Stimulated activated CD4-positive, alpha-beta T cell treated with anti-CD3 and anti-CD28 coated beads, Interleukin-15, amount 100 ng/mL, for 24 hours (primary cell): ENCODE results near the gene DHRS7.
A peak's percentile ranks its signal among the peaks of the same experiment; 100 is the strongest.

Source experiments
- DNase-seq: peaks from one replicate; pipeline ENCODE4 v3.0.0-alpha.2; 2020

DHRS7 gene, protein sequence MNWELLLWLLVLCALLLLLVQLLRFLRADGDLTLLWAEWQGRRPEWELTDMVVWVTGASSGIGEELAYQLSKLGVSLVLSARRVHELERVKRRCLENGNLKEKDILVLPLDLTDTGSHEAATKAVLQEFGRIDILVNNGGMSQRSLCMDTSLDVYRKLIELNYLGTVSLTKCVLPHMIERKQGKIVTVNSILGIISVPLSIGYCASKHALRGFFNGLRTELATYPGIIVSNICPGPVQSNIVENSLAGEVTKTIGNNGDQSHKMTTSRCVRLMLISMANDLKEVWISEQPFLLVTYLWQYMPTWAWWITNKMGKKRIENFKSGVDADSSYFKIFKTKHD

DNA sequence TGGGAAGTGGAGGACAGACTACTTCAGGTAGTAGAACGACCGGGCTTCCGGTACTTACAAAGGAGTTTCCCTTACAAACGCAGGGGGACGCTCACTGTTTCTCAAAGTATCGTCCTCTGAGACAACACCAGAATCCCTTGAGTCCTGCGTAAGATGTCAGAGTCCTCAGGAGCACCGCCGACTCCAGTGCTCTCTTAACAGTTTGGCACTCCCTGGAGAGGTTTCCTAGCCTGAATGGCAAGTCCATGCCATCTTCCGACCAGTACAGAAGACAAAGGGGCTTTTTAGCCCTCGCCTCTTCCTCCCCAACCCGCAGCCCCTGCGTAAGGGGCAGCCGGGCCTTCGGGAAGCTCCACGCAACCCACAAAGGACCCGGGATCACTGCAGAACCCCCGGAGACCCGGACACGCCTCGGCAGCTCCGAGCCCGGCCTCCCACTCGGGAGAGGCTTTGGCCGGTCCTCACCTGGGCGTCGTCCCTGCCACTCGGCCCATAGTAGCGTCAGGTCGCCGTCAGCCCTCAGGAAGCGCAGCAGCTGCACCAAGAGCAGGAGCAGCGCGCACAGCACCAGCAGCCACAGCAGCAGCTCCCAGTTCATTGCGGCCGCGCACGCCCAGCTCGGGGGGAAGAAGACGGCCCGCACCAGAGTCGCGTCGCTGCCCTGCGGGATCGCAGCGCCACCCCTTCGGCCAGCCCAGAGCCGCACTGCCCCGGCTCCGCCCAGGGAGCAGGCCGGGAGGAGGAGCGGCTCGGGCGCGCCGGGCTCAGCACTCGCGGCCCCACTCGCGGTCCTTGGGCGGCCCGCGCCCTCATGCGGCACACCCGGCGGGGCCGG, at the start of gene DHRS7:
DHRS7 (minus strand) TSS at position 687 of the 835 bp plus-strand sequence; CDS start at position 598, 89 bp downstream.
- DNase-seq, result peak; percentile 83

DNA sequence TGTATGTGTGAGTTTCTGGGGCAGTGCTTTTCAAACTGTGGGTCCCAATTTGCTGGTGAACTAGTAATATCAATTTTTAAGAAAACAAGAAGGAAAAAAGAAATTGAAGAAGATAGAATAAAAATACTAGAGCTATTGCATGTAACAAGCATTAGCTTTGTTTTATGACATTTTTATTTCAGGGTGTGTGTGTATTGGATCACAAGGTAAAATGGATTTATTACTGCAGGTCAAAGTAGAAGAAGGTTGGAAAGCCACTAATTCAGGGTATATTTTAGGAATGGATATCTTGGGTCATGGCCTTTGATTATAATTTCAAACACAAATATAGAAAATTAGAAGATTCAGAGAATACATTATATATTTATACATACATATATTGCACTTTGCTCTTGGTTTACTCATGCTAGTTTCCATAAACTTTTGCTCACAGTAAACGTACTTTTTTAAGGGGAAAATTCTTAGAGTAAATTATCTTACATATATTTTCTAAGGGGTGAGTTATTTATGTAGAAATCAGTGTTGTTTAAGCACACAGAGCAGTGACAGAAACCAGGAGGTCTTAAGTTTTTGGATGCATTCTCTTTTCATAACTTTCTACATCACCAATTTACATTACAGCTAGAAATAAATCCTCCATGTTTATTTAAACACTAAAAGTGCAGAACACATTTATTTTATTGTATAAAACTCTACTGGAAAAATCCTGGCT, 49.4 kb upstream of the DHRS7 start:
- DNase-seq, result no peak

DNA sequence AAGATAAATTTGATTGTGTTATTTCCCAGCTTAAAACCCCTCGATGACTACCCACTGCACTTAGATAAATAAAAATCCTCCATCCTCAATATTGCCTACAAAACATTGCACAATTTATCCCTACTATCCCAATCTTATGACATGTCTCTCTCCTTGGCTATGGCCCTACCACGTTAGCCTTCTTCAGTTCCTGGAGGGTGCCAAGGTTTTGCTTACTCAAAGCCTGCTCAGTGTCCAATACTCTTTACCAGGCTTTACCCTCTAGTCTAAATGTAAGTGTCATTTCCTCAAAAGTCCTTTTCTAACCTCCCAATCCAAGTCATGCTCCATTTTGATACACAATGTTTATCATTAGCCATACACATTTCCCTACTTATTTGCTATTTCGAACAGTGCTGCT, 48.8 kb upstream of the DHRS7 start:
- no peak for DNase-seq

DNA sequence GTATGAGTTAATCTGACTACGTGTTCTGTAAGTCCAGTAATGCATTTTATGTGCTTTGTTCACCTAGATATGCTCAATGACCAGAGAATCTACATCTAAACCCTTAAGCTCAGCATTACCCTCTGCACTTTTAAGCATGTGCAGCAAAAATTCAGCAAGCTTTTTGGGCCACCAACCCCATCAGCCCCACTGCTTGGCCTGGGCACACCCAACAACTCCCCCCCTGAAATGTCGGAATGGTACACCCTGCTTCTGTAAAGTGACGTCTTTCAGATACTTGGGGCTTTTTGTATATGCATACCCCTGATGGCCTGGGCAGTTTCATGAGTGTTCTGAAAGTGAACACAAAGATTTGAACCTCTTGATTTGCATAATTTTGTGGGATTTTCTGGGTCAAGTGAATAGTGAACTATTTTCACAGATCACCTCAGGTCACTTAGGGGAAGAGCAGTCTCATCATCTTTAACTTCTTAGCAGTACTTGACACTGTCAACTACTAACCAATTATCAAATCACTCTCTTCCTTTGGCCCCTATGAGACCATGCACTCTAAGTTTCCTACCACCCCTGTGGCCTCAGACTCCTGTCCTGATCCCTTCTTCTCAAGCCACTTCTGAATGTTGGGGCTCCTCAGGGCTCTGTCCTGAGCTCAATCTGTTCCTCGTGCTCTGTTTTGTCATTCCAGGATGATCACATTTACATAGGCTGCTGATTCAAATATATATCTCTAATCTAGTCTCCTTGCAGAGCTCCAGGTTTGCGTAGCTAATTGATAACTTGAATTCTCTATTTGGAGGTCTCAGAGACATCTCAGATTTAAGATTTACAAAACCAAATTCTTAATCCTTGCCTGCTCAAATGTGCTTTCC, 47.5 kb upstream of the DHRS7 start:
- no peak for DNase-seq

DNA sequence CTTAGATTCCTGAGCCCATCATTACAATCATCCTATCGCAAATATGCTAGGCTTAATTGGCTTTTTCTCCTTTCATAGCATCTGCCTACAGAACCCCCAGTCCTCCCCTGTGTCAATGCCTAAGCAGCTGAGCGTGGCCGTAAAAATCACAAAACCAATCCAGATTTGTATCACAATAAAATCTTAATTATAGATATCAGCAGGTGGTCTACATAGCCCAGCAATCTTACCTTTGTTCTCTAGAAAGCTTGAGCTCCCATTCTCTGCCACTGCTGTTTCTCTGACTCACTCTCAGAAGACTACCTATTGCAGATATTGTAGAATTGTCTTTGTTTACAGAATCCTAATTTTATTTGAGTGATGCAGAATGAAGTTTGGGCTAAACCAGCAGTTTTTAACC, 46.0 kb upstream of the DHRS7 start:
- DNase-seq, result no peak

DNA sequence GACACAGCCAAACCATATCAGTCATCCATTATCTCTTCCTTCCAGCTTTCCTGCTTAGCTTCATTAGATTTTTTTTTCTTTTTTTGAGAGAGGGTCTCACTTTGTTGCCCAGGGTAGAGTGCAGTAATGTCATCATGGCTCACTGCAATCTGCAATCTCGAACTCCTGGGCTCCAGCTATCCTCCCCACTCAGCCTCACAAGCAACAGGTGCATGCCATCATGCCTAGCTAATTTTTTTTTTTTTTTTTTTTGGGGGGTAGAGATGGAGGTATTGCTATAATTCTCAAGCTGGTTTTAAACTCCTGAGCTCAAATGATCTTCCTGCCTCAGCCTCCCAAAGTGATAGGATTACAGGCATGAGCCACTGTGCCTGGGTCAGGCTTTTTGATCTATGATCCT, 45.5 kb upstream of the DHRS7 start:
- DNase-seq, result no peak

DNA sequence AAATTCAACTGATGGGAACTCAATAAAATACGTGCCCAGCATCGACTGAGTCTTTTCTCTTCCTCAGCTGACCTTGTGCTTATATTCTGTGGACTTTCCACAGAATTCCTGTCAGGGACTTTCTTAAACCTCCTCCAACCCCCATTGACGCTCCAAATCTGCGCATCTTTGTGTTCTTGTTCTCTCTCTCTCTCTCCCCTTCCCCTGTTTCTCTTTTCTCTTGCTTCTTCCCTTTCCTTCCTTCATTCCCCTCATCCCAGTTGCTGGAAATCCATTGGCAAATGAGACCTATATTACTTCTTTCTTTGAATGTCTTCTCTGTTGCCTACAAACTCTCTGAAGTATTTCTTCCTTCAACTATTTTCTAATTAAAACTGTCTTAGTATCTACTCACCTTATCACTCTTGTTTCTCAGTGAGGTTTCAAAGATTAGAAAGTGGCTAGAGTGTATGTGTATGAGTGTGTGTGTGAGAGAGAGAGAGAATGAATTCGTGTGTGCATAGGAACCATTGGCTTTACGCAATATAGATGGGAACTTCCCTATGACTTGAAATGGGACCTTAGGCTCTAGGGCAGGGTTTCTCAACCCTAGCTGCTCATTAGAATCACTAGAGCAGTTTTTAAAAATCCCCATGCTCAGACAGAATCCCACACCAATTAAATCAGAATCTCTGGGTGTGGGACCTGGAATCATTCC, 41.8 kb upstream of the DHRS7 start:
- DNase-seq, result no peak

DNA sequence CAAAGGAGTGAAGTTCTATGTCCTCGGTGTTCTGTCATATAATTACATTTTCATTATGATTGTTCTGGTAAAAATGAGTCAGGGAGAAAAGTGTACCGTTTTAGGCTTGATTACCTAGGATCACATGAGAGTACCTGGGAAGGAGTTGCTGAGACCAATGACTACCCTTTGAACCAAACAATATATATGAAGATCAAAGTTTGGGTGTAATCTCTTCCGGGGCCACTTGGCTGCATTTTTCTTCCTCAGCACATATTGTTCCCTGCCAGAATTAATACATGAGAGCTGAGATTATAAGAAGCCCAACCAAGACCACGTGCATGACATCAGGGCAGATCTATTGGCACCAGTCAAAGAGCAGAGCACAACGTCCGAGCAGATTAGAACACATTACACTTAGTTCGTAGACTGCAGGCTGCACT, 41.1 kb upstream of the DHRS7 start:
- no peak for DNase-seq

DNA sequence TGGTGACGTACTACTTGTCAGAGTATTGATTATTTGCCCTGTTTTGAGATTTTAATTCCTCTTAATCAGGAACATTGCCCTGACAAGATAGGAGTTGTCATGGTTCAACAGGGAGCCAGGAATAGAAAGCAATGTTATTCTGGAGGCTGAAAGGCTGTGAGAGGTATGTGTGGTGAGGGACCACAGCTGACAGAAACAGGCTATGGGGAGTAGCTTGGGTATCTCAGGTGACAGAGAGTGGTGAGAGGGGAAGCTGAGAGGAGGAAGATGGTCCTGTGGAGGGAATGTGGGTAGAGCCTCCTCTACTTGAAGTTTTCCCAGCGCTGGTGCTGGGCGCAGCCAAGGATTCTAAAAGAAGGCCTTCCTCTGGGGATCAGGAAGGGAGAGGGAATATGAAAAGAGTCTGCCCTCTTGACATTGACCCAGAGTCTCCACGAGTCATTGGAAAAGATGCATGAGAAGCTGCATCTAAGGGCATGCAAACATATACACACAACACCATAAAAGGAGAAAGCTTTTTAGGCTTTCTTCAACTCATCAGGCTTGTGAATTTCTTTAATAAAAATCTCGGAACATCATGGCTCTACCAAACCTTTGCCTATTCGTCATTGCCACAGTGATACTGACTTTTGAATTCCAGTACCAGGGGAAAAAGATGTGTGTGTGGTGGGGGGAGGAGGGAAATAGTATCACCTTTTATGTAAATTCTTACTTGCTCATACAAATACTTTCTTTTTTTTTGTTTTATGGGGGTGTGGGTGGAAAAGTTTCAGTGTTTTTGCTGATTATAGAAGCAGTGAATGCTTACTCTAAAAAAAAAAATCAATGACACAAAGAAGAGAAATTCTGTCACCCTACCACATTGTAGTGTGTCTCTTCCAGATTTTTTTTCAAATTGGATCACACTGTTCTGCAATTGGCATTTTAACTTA, 39.9 kb upstream of the DHRS7 start:
- DNase-seq, result no peak

DNA sequence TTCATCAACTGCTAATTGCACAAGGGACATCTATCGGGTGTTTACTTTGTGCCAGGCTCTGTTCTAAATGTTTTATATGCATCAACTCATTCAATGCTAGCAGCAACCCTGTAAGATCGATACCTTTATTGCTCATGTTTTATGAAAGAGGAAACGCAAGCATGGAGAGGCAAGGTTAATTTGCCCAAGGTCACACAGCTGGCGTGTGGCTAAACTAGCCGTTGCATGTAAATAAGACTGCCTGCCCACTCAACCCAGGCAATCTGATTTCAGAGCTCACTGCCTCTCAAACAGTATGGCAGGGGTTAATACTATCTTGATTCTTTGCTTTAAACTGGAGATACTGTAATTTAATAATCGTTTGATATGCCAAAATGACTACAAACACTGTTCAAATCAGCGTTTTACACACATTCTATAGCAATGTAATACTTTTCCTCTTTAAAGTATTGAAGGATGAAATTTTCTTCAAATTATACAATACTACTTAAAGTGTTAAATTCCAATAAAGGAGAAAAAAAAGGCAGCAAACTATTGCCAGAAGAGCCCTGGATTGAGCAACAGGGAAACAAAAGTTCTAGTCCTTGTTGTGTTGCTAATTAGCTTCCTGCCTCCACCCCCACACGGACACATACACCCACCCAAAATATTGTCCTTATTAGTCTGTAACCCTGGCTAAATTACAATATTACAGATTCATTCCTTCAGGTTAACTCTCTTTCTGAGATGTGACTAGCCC, 39.1 kb upstream of the DHRS7 start:
- DNase-seq, result no peak

DNA sequence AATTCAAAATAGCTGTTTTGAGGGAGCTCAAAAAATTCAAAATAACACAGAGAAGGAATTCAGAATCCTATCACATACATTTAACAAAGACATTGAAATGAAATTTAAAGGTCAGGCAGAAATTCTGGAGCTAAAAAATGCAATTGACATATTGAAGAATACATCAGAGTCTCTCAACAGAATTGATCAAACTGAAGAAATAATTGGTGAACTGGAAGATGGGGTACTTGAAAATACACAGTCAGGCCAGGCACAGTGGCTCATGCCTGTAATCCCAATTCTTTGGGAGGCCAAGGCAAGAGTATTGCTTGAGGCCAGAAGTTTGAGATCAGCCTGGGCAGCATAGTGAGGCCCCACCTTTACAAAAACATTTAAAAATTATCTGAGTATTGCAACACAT, 34.1 kb upstream of the DHRS7 start:
- no peak for DNase-seq

DNA sequence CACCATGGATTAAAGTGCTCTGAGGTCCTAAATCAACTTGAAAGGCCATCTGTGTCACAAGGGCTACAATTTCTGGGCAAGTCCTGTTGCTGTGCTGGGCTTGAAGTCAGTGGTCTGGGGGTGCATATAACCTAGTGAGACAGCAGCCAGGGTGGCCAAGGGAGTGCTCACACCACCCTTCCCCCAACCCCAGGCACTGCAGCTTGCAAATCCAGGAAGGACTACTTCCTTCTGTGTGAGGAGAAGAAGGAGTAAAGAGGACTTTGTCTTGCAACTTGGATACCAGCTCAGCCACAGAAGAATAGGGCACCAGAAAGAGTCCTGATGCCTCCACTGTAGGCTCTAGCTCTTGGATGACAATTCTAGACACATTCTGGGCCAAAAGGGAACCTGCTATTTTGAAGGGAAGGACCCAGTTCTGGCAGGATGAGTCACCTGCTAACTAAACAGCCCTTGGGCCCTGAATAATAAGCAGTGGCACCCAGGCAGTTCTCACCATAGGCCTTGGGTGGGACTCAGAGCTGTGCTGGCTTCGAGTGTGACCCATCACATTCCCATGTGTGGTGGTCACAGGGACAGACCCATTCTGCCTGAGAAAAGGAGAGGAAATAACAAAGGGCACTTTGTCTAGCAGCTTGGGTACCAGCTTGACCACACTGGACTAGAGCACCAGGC, 32.6 kb upstream of the DHRS7 start:
- no peak for DNase-seq

DNA sequence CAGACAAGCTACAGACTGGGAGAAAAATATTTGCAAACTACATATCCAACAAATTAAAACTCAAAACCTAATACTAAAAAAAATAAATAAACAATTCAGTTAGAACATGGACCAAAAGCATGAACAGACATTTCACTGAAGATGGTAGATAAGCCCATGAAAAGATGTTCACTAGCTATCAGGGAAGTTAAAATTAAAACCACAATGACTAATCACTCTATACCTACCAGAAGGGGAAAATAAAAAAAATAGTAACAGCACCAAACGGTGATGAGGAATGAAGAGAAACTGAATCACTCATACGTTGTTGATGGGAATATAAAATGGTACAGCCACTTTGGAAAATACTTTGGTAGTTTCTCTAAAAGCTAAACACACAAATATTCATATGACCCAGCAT, 31.1 kb upstream of the DHRS7 start:
- no peak for DNase-seq

DNA sequence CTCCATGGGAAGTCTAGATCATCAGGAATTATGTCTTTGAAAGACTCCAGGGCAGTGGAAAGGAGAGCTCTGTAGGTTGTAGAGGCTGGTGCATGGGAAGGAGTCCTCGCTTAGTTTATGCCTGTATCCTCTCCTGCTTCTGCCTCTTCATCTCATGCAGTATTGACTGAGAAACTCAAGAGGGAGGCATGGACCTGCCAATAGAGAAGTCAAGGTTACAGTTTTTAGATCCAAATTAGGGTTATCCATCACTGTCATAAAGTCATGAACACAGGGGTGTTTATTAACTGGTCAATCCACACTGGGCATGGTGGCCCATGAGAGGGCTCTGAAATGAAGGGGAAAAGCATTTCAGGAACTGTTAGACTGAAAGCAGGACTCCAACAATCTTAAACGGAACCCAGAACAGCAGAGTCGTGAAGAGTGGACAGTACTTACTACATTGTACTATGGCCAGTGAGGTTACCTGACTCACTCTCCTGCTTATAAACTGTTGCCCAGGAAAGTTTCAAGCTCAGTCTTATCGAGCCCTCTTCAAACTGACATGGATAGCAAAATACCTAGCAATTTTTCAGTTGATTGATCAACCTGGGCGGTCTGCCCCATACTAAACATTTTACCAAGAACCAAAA, 30.1 kb upstream of the DHRS7 start:
- no peak for DNase-seq

DNA sequence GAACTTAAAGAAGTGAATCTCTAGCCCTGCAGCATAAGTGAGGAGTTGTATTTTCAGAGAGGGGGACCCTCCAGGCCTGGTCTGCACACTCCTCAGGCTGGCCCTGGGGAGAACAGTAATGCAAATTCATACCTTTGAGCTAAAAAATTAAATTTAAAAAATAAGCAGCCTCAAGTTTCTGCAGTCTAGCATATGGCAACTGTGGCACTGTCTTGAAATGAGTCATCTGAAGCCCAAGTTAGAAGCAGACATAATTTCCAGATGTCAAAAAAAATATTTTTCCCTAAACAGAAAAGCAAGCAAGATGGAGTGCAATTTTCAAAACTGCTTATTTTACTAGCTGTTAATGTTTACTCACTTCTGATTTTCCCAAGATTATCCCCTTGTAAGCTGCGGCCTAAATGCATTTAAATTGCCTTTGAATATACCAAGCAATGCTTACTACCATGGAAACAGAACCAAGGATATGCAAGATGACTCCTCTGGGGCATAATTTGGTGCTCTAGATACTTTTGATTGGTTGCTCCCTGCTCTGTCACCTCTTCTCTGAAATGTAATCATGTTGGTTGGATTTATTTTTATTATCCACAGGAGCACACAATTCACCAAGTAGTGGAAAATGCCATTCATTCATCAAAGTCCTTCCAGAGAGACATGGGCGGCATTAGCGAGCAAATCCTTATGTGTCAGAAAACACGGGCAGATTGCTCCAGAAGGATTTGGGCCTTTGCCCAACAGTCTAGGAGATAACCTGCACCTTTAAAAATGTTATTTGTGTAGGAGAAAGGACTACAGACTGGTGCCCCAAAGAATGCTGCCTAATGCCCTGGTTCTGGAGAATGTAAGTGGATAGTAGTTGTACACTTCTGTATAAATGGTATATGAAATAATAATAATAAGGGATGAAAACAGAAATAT, 25.0 kb upstream of the DHRS7 start:
- DNase-seq, result no peak

DNA sequence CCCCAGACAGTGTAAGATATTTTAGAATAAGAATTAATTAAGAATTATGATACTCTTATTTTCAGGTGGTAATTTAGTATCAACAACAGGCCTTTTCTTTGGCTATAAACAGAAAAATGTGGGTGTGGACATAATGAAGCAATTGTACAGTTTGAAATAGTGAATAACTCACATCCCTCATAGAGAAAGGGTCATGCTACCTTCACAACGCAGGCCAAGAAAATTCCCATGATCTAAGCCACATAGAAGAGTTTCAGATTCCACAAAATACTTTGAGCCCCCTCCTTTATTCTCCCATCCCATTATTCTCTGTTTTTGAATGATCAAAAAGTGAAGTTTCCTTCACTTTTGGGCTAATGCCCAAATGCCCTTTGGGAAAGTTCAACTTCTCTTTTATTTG, 23.5 kb upstream of the DHRS7 start:
- no peak for DNase-seq

DNA sequence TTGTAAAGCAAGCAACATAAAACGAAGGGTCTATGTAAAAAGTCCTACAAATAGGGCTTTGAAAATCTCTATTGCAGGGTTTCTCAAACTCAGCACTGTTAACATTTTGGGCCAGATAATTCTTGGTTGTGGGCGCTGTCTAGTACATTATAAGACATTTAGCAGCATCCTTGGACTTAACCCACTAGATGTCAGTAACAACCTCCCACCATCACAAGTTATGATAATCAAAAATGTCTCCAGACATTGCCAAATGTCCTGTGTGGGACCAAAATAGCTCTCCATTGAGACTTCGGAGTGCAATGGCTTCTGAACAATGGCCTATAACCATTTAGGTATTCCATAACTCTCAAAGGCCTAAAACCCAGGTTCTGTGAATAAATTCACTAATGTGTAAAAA, 22.9 kb upstream of the DHRS7 start:
- DNase-seq, result no peak
